ENCODE results near the gene BLOC1S1. TPM values are rescaled to one million over a fixed set of nuclear protein-coding genes. Genes with fewer than 3 reads are reported as not detected.

Gene BLOC1S1
- total RNA-seq, 1 experiment from 2014 or later, result 87.3 TPM

- CTCF ChIA-PET, result no interaction called here
- intact Hi-C loops (cut with micrococcal nuclease; ENCODE audit: unreplicated experiment), result no loop called here
- BruUV-seq (replicated peaks), result no TSS peak
- ATAC-seq, result no peak
- POLR2A ChIA-PET, result no interaction called here
- in situ Hi-C loops (cut with HindIII; ENCODE audit: low pct_unique_long_range_greater_than_20kb, low sequenced_read_pairs), result no loop called here
- Histone ChIP-seq H3K9me3 (ENCODE audit: control insufficient read depth, insufficient read depth, low read depth, low read length) (no peaks in the 10 kb centered on the region), H3K36me3 (ENCODE audit: control insufficient read depth, insufficient read depth, low read length) (no peaks in the 10 kb centered on the region), H3K27me3 (ENCODE audit: control insufficient read depth, insufficient read depth, low read length) (peaks cover 13% of the 10 kb centered on the region), H3K4me3 (ENCODE audit: low read depth in 2 of 2, low read length in 2 of 2) (no peak overlapping the region), H3K4me1 (ENCODE audit: control insufficient read depth, insufficient read depth, low read length) (no peaks in the 10 kb centered on the region; the same call in 1 of the 2 replicates), H3K27ac (ENCODE audit: low read length) (no peak overlapping the region)
- TF ChIP-seq SIN3A (IDR thresholded peaks at IDR 0.05; ENCODE audit: borderline replicate concordance, insufficient read depth, low read depth, low read length), result no peak
- TF ChIP-seq, protein P1, sequence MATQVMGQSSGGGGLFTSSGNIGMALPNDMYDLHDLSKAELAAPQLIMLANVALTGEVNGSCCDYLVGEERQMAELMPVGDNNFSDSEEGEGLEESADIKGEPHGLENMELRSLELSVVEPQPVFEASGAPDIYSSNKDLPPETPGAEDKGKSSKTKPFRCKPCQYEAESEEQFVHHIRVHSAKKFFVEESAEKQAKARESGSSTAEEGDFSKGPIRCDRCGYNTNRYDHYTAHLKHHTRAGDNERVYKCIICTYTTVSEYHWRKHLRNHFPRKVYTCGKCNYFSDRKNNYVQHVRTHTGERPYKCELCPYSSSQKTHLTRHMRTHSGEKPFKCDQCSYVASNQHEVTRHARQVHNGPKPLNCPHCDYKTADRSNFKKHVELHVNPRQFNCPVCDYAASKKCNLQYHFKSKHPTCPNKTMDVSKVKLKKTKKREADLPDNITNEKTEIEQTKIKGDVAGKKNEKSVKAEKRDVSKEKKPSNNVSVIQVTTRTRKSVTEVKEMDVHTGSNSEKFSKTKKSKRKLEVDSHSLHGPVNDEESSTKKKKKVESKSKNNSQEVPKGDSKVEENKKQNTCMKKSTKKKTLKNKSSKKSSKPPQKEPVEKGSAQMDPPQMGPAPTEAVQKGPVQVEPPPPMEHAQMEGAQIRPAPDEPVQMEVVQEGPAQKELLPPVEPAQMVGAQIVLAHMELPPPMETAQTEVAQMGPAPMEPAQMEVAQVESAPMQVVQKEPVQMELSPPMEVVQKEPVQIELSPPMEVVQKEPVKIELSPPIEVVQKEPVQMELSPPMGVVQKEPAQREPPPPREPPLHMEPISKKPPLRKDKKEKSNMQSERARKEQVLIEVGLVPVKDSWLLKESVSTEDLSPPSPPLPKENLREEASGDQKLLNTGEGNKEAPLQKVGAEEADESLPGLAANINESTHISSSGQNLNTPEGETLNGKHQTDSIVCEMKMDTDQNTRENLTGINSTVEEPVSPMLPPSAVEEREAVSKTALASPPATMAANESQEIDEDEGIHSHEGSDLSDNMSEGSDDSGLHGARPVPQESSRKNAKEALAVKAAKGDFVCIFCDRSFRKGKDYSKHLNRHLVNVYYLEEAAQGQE (IDR thresholded peaks at IDR 0.05; ENCODE audit: insufficient read depth in 1 of 2, low read depth in 2 of 2, low read length in 1 of 2), result no peak
- no peak for TF ChIP-seq CTCF (IDR thresholded peaks at IDR 0.05)
- TF ChIP-seq TCF7L2 (IDR thresholded peaks at IDR 0.05; ENCODE audit: low read depth, low read length), result no peak
- no peak for TF ChIP-seq POLR2AphosphoS5 (IDR thresholded peaks at IDR 0.05; ENCODE audit: low read depth, low read length)
- no peak for DNase-seq (ENCODE audit: low read depth, low spot score)
Observed at GRCh38 chr12:55706568-55707218, 9.2 kb upstream of the BLOC1S1 start.

- Histone ChIP-seq H3K4me3 (ENCODE audit: low read depth in 2 of 2, low read length in 2 of 2) (peak overlapping the region; percentile 25 to 29; a peak in 2 of 4 replicates), H3K27ac (ENCODE audit: low read length) (no peak overlapping the region), H3K4me1 (ENCODE audit: control insufficient read depth, insufficient read depth, low read length) (no peaks in the 10 kb centered on the region; the same call in 1 of the 2 replicates), H3K36me3 (ENCODE audit: control insufficient read depth, insufficient read depth, low read length) (no peaks in the 10 kb centered on the region), H3K9me3 (ENCODE audit: control insufficient read depth, insufficient read depth, low read depth, low read length) (no peaks in the 10 kb centered on the region), H3K27me3 (ENCODE audit: control insufficient read depth, insufficient read depth, low read length) (peaks cover 13% of the 10 kb centered on the region)
- ATAC-seq, result no peak; the same call in 1 of the 2 replicates
- TF ChIP-seq, protein P1 (IDR thresholded peaks at IDR 0.05; ENCODE audit: insufficient read depth in 1 of 2, low read depth in 2 of 2, low read length in 1 of 2), result no peak
- TF ChIP-seq TCF7L2 (IDR thresholded peaks at IDR 0.05; ENCODE audit: low read depth, low read length) (no peak), SIN3A (IDR thresholded peaks at IDR 0.05; ENCODE audit: borderline replicate concordance, insufficient read depth, low read depth, low read length) (no peak), CTCF (IDR thresholded peaks at IDR 0.05) (no peak), POLR2AphosphoS5 (IDR thresholded peaks at IDR 0.05; ENCODE audit: low read depth, low read length) (no peak)
- BruUV-seq (replicated peaks), result no TSS peak
- no peak for DNase-seq (ENCODE audit: low read depth, low spot score)
- CTCF ChIA-PET, result no interaction called here
- in situ Hi-C loops (cut with HindIII; ENCODE audit: low pct_unique_long_range_greater_than_20kb, low sequenced_read_pairs), result no loop called here
- intact Hi-C loops (cut with micrococcal nuclease; ENCODE audit: unreplicated experiment), result no loop called here
- POLR2A ChIA-PET, result no interaction called here
Observed at GRCh38 chr12:55707219-55707671, 8.6 kb upstream of the BLOC1S1 start.

Data from Panc1 (cell line).